Measurements from ENCODE around the gene MCMBP. TPM values are rescaled to one million over a fixed set of nuclear protein-coding genes. Genes with fewer than 3 reads are reported as not detected.

MCMBP gene
- total RNA-seq, 1 experiment from 2014 or later = 148 TPM

DNA sequence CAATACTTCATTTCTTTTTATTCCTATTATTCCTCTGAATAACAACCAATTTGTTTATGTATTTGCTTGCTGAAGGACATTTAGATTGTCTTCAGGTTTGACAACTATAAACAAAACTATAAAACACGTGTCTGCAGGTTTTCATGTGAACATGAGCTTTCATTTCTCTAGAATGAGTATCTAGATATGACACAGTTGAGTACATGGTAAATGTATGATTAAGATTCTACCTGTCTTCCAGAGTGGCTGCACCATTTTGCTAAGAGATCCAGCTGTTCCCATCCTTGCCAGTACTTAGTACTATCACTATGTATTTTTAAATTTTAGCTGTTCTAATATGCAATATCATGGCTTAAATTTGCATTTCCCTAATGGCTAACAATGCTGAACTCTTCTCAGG, 10.1 kb downstream of the MCMBP start:
- ChIA-PET CTCF (interaction anchor here (2.0 kb wide), 1 partner anchor 112 kb away, joined by 9 read pairs; no protein-coding TSS in a partner anchor), RAD21 (ENCODE audit: low non-redundant PET in 1 of 2, low total read pairs in 2 of 2, uncharacterized antibody in 2 of 2, unreplicated experiment in 2 of 2) (no interaction called here), POLR2A (interaction anchor here (1.1 to 1.3 kb wide), 2 partner anchors 9 to 10 kb away, joined by 3 to 5 read pairs; partner anchors contain the start of gene MCMBP)
- intact Hi-C loops (cut with micrococcal nuclease) = no loop called here
- no peak for ATAC-seq
- Histone ChIP-seq H3K4me3 (replicated peaks in 1 of 2; ENCODE audit: low read depth in 1 of 2, low read length in 2 of 2) (no peak overlapping the region), H3K9me3 (ENCODE audit: control insufficient read depth in 1 of 2, insufficient read depth in 1 of 2, low read depth in 1 of 2, low read length in 2 of 2) (no peaks in the 10 kb centered on the region), H3K79me2 (ENCODE audit: insufficient read depth, low read length) (peaks cover 100% of the 10 kb centered on the region), H2AFZ (ENCODE audit: low read depth, low read length, poor library complexity, severe bottlenecking) (no peak overlapping the region), H3K9ac (ENCODE audit: low read length) (no peak overlapping the region), H3K4me1 (ENCODE audit: control insufficient read depth in 1 of 2, insufficient read depth in 2 of 2, low read length in 2 of 2) (no peaks in the 10 kb centered on the region), H3K27ac (ENCODE audit: low read depth, low read length) (no peak overlapping the region), H3K4me2 (ENCODE audit: low read length) (no peak overlapping the region), H3K36me3 (ENCODE audit: control insufficient read depth in 1 of 2, insufficient read depth in 2 of 2, low read length in 2 of 2) (peaks cover 9 to 10% of the 10 kb centered on the region in 2 experiments; a peak in 3 of 4 replicates), H3K9me2 (ENCODE audit: insufficient read depth) (no peaks in the 10 kb centered on the region), H3K27me3 (ENCODE audit: insufficient read depth, low read length) (no peaks in the 10 kb centered on the region), H4K20me1 (ENCODE audit: insufficient read depth) (peaks cover 73% of the 10 kb centered on the region; the same call in 1 of the 2 replicates)
- no peak for DNase-seq (ENCODE audit: low read depth, low spot score)
- TF ChIP-seq, protein P1, sequence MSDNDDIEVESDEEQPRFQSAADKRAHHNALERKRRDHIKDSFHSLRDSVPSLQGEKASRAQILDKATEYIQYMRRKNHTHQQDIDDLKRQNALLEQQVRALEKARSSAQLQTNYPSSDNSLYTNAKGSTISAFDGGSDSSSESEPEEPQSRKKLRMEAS (IDR thresholded peaks at IDR 0.05) = no peak
- TF ChIP-seq POLR2AphosphoS5 (IDR thresholded peaks at IDR 0.05; ENCODE audit: low read depth, low read length) = no peak
- no peak for TF ChIP-seq ZNF274 (IDR thresholded peaks at IDR 0.05; ENCODE audit: low read depth, low read length)
- TF ChIP-seq CEBPB (IDR thresholded peaks at IDR 0.05; ENCODE audit: low read depth) = no peak
- TF ChIP-seq, protein P2, sequence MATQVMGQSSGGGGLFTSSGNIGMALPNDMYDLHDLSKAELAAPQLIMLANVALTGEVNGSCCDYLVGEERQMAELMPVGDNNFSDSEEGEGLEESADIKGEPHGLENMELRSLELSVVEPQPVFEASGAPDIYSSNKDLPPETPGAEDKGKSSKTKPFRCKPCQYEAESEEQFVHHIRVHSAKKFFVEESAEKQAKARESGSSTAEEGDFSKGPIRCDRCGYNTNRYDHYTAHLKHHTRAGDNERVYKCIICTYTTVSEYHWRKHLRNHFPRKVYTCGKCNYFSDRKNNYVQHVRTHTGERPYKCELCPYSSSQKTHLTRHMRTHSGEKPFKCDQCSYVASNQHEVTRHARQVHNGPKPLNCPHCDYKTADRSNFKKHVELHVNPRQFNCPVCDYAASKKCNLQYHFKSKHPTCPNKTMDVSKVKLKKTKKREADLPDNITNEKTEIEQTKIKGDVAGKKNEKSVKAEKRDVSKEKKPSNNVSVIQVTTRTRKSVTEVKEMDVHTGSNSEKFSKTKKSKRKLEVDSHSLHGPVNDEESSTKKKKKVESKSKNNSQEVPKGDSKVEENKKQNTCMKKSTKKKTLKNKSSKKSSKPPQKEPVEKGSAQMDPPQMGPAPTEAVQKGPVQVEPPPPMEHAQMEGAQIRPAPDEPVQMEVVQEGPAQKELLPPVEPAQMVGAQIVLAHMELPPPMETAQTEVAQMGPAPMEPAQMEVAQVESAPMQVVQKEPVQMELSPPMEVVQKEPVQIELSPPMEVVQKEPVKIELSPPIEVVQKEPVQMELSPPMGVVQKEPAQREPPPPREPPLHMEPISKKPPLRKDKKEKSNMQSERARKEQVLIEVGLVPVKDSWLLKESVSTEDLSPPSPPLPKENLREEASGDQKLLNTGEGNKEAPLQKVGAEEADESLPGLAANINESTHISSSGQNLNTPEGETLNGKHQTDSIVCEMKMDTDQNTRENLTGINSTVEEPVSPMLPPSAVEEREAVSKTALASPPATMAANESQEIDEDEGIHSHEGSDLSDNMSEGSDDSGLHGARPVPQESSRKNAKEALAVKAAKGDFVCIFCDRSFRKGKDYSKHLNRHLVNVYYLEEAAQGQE (IDR thresholded peaks at IDR 0.05; ENCODE audit: low read depth) = no peak
- TF ChIP-seq SRF (IDR thresholded peaks at IDR 0.05; ENCODE audit: low read depth) = no peak
- TF ChIP-seq CBX3 (IDR thresholded peaks at IDR 0.05; ENCODE audit: low read depth) = no peak
- TF ChIP-seq YY1 (IDR thresholded peaks at IDR 0.05; ENCODE audit: extremely low read depth, insufficient replicate concordance, low read depth, low read length) = no peak
- TF ChIP-seq, protein P3, sequence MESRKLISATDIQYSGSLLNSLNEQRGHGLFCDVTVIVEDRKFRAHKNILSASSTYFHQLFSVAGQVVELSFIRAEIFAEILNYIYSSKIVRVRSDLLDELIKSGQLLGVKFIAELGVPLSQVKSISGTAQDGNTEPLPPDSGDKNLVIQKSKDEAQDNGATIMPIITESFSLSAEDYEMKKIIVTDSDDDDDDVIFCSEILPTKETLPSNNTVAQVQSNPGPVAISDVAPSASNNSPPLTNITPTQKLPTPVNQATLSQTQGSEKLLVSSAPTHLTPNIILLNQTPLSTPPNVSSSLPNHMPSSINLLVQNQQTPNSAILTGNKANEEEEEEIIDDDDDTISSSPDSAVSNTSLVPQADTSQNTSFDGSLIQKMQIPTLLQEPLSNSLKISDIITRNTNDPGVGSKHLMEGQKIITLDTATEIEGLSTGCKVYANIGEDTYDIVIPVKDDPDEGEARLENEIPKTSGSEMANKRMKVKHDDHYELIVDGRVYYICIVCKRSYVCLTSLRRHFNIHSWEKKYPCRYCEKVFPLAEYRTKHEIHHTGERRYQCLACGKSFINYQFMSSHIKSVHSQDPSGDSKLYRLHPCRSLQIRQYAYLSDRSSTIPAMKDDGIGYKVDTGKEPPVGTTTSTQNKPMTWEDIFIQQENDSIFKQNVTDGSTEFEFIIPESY (IDR thresholded peaks at IDR 0.05; ENCODE audit: extremely low read depth, insufficient replicate concordance, low read length) = no peak
- no peak for TF ChIP-seq JUND (IDR thresholded peaks at IDR 0.05)
- no peak for TF ChIP-seq FOSL1 (IDR thresholded peaks at IDR 0.05; ENCODE audit: low read depth)
- no peak for TF ChIP-seq ZFX (IDR thresholded peaks at IDR 0.05)
- no peak for TF ChIP-seq ELF1 (IDR thresholded peaks at IDR 0.05; ENCODE audit: borderline replicate concordance, low read depth)
- TF ChIP-seq SIN3A (IDR thresholded peaks at IDR 0.05; ENCODE audit: low read depth) = no peak
- no peak for TF ChIP-seq POLR2A (IDR thresholded peaks at IDR 0.05; ENCODE audit: borderline replicate concordance, extremely low read depth, insufficient read depth, insufficient read length)
- TF ChIP-seq EZH2phosphoT487 (IDR thresholded peaks at IDR 0.05; ENCODE audit: borderline replicate concordance) = no peak
- no peak for TF ChIP-seq EZH2 (IDR thresholded peaks at IDR 0.05)
- BruUV-seq (replicated peaks) = no TSS peak
